GM13976 (cell line): ENCODE results near the gene KCTD11.

Experiments used
- DNase-seq: peaks from one replicate; pipeline ENCODE4 v3.0.0; 2012; ENCODE audit warnings: low spot score
- CTCF ChIP-seq: IDR thresholded peaks from 2 replicates; pipeline ENCODE4 v1.5.1; 2012; ENCODE audit warnings: borderline replicate concordance, mild to moderate bottlenecking; ENCODE audit not compliant: insufficient read depth; ENCODE audit errors: extremely low read depth, missing control alignments, control extremely low read depth
- in situ Hi-C: fragments of 300-500 bp; cut with MboI; formaldehyde crosslinking; loops from one replicate; pipeline ENCODE4 v1.12.0; 2022; ENCODE audit warnings: low sequenced_read_pairs, mixed read lengths, inconsistent platforms; ENCODE audit not compliant: unreplicated experiment

The KCTD11 gene

GRCh38 chr17:7388856-7389255 lies 36.9 kb downstream of the KCTD11 start:
- no peak for TF ChIP-seq CTCF
- in situ Hi-C loops, result no loop called here
- DNase-seq, result no peak

GRCh38 chr17:7389924-7390910 lies 38.3 kb downstream of the KCTD11 start:
- no peak for DNase-seq
- in situ Hi-C loops, result no loop called here
- TF ChIP-seq CTCF, result no peak

- in situ Hi-C loops, result no loop called here
- no peak for TF ChIP-seq CTCF
- DNase-seq, result no peak
Observed at GRCh38 chr17:7391307-7391706, 39.3 kb downstream of the KCTD11 start.

- DNase-seq, result no peak
- in situ Hi-C loops, result no loop called here
- no peak for TF ChIP-seq CTCF
Observed at GRCh38 chr17:7392696-7393612, 41.0 kb downstream of the KCTD11 start.

GRCh38 chr17:7393613-7394451 lies 41.9 kb downstream of the KCTD11 start:
- DNase-seq, result peak; percentile 82
- in situ Hi-C loops, result no loop called here
- peak; percentile 14 for TF ChIP-seq CTCF
